ENCODE data around the gene C1QTNF8. TPM values are rescaled to one million over a fixed set of nuclear protein-coding genes. Genes with fewer than 3 reads are reported as not detected.

The C1QTNF8 gene
- total RNA-seq, 1 donor from 2014 or later: not detected

- Histone ChIP-seq H3K4me1 (peaks cover 10% of the 10 kb centered on the region), H3K9me3 (ENCODE audit: low read depth) (no peaks in the 10 kb centered on the region), H3K79me2 (ENCODE audit: low read depth) (no peaks in the 10 kb centered on the region), H3F3A (ENCODE audit: low read depth) (peaks cover 4% of the 10 kb centered on the region), H4K20me1 (ENCODE audit: low read depth) (peaks cover 7% of the 10 kb centered on the region), H3K27ac (no peak overlapping the region), H3K9ac (no peak overlapping the region), H2AFZ (replicated peaks) (no peak overlapping the region), H3K36me3 (no peaks in the 10 kb centered on the region), H3K27me3 (peaks cover 46% of the 10 kb centered on the region), H3K4me3 (no peak overlapping the region), H3K4me2 (no peak overlapping the region)
- peaks cover 12% of the 10 kb centered on the region for H3K4me1 Mint-ChIP-seq
- H3K9me3 Mint-ChIP-seq: peaks cover 2% of the 10 kb centered on the region
- H3K4me3 Mint-ChIP-seq: no peak overlapping the region
- no peak for TF ChIP-seq EZH2 (IDR thresholded peaks at IDR 0.05)
- no peak for TF ChIP-seq CTCF (IDR thresholded peaks at IDR 0.05)
- no peak for TF ChIP-seq EZH2phosphoT487 (IDR thresholded peaks at IDR 0.05)
- no peak for DNase-seq (ENCODE audit: low spot score)
- peaks cover 30% of the 10 kb centered on the region for H3K27me3 Mint-ChIP-seq (ENCODE audit: insufficient read depth, low read depth)
- no peaks in the 10 kb centered on the region for H3K36me3 Mint-ChIP-seq
- no peak overlapping the region for H3K27ac Mint-ChIP-seq
Observed at GRCh38 chr16:1075546-1075945, 20.5 kb downstream of the C1QTNF8 start.

GRCh38 chr16:1074379-1074649 is 21.7 kb downstream of the C1QTNF8 start:
- H2AFZ ChIP-seq (replicated peaks): no peak overlapping the region
- H3K4me3 Mint-ChIP-seq: no peak overlapping the region
- H3K36me3 ChIP-seq: no peaks in the 10 kb centered on the region
- no peaks in the 10 kb centered on the region for H3K36me3 Mint-ChIP-seq
- no peak for DNase-seq (ENCODE audit: low spot score)
- no peaks in the 10 kb centered on the region for H3K9me3 ChIP-seq (ENCODE audit: low read depth)
- peaks cover 17% of the 10 kb centered on the region for H3K4me1 ChIP-seq
- H4K20me1 ChIP-seq (ENCODE audit: low read depth): peaks cover 7% of the 10 kb centered on the region
- peaks cover 54% of the 10 kb centered on the region for H3K27me3 ChIP-seq
- no peaks in the 10 kb centered on the region for H3K79me2 ChIP-seq (ENCODE audit: low read depth)
- H3K27me3 Mint-ChIP-seq (ENCODE audit: insufficient read depth, low read depth): peaks cover 30% of the 10 kb centered on the region
- no peak for TF ChIP-seq EZH2phosphoT487 (IDR thresholded peaks at IDR 0.05)
- no peak for TF ChIP-seq EZH2 (IDR thresholded peaks at IDR 0.05)
- no peak for TF ChIP-seq CTCF (IDR thresholded peaks at IDR 0.05)
- peaks cover 2% of the 10 kb centered on the region for H3K9me3 Mint-ChIP-seq
- H3K4me1 Mint-ChIP-seq: peaks cover 16% of the 10 kb centered on the region
- H3K4me3 ChIP-seq: no peak overlapping the region
- H3F3A ChIP-seq (ENCODE audit: low read depth): peaks cover 4% of the 10 kb centered on the region
- no peak overlapping the region for H3K9ac ChIP-seq
- H3K27ac ChIP-seq: no peak overlapping the region
- no peak overlapping the region for H3K4me2 ChIP-seq
- no peak overlapping the region for H3K27ac Mint-ChIP-seq

GRCh38 chr16:1073566-1074378 is 22.3 kb downstream of the C1QTNF8 start:
- peaks cover 17% of the 10 kb centered on the region for H3K4me1 ChIP-seq
- H4K20me1 ChIP-seq (ENCODE audit: low read depth): peaks cover 7% of the 10 kb centered on the region
- Mint-ChIP-seq H3K4me1 (peaks cover 16% of the 10 kb centered on the region), H3K27ac (no peak overlapping the region), H3K9me3 (peaks cover 2% of the 10 kb centered on the region), H3K4me3 (no peak overlapping the region), H3K36me3 (no peaks in the 10 kb centered on the region), H3K27me3 (ENCODE audit: insufficient read depth, low read depth) (peaks cover 30% of the 10 kb centered on the region)
- H3K36me3 ChIP-seq: no peaks in the 10 kb centered on the region
- H2AFZ ChIP-seq (replicated peaks): no peak overlapping the region
- peak; percentile 72 for DNase-seq (ENCODE audit: low spot score)
- H3K79me2 ChIP-seq (ENCODE audit: low read depth): no peaks in the 10 kb centered on the region
- TF ChIP-seq EZH2 (IDR thresholded peaks at IDR 0.05): no peak
- no peak for TF ChIP-seq EZH2phosphoT487 (IDR thresholded peaks at IDR 0.05)
- TF ChIP-seq CTCF (IDR thresholded peaks at IDR 0.05): peak; percentile 57
- no peak overlapping the region for H3K9ac ChIP-seq
- H3K4me3 ChIP-seq: no peak overlapping the region
- no peak overlapping the region for H3K27ac ChIP-seq
- H3K27me3 ChIP-seq: peaks cover 54% of the 10 kb centered on the region
- peaks cover 4% of the 10 kb centered on the region for H3F3A ChIP-seq (ENCODE audit: low read depth)
- H3K9me3 ChIP-seq (ENCODE audit: low read depth): no peaks in the 10 kb centered on the region
- no peak overlapping the region for H3K4me2 ChIP-seq

All from neural progenitor cell (in vitro differentiated cells).